GM12892 (cell line): Measurements from ENCODE around the gene LACTBL1.

Experiments used
- POLR2A ChIP-seq: IDR thresholded peaks from 2 replicates; pipeline ENCODE4 v1.6.1; 2011; ENCODE audit warnings: low read depth, low read length, control low read depth
- POLR2AphosphoS5 ChIP-seq: IDR thresholded peaks from 2 replicates; pipeline ENCODE4 v1.6.1; 2011; ENCODE audit warnings: low read depth, low read length, control low read depth
- TAF1 ChIP-seq: IDR thresholded peaks from 2 replicates; pipeline ENCODE4 v1.6.1; 2011; ENCODE audit warnings: low read depth, mild to moderate bottlenecking, control low read depth, low read length, borderline replicate concordance

- no peak for TF ChIP-seq POLR2AphosphoS5
- no peak for TF ChIP-seq POLR2A
- no peak for TF ChIP-seq TAF1
These were observed 3.0 kb upstream of the LACTBL1 start for GRCh38 chr1:22975694-22976093.
